Fibroblast of lung (primary cell): ENCODE results near the gene KCNK5. TPM values are rescaled to one million over a fixed set of nuclear protein-coding genes. Genes with fewer than 3 reads are reported as not detected.

Source experiments
- DNase-seq, 2 donors: peaks; one replicate each; pipeline versions ENCODE4 v3.0.0 to v3.0.0-alpha.2; 2010; ENCODE audit warnings: low read depth in 2 of 2
- H2AFZ ChIP-seq: 2 replicates; pipeline ENCODE4 v1.5.1; 2012; ENCODE audit warnings: low read length, control low read depth, inconsistent platforms
- H3K27ac ChIP-seq: 2 replicates; pipeline ENCODE4 v1.5.1; 2011; ENCODE audit warnings: low read length, control low read depth; ENCODE audit not compliant: insufficient read depth
- H3K27me3 ChIP-seq: 2 replicates; pipeline ENCODE4 v1.5.1; 2011; ENCODE audit warnings: mild to moderate bottlenecking, low read length; ENCODE audit not compliant: control insufficient read depth, insufficient read depth
- H3K36me3 ChIP-seq: 2 replicates; pipeline ENCODE4 v1.5.1; 2011; ENCODE audit warnings: low read length; ENCODE audit not compliant: control insufficient read depth, insufficient read depth
- H3K4me1 ChIP-seq: 2 replicates; pipeline ENCODE4 v1.5.1; 2011; ENCODE audit warnings: low read length; ENCODE audit not compliant: control insufficient read depth, insufficient read depth; ENCODE audit errors: extremely low read depth
- H3K4me2 ChIP-seq: 2 replicates; pipeline ENCODE4 v1.5.1; 2011; ENCODE audit warnings: low read length, control low read depth; ENCODE audit not compliant: insufficient read depth; ENCODE audit errors: extremely low read depth
- H3K4me3 ChIP-seq, 4 experiments: fragments of 200-600 bp in 1 of 4; sonication (generic) in 1 of 4; replicated peaks in 1 of 4; 2 replicates each; pipeline ENCODE4 v1.5.1; 2011 to 2016; ENCODE audit warnings: low read length in 4 of 4, low read depth in 3 of 4, mild to moderate bottlenecking in 3 of 4, control low read depth in 2 of 4, inconsistent platforms in 1 of 4, mixed read lengths in 1 of 4; ENCODE audit not compliant: insufficient read depth in 1 of 4; ENCODE audit errors: control extremely low read depth in 1 of 4
- H3K79me2 ChIP-seq: 2 replicates; pipeline ENCODE4 v1.5.1; 2012; ENCODE audit warnings: mild to moderate bottlenecking, low read length, inconsistent platforms; ENCODE audit not compliant: control insufficient read depth, insufficient read depth
- H3K9ac ChIP-seq: 2 replicates; pipeline ENCODE4 v1.5.1; 2011; ENCODE audit warnings: mild to moderate bottlenecking, low read length, control low read depth; ENCODE audit not compliant: insufficient read depth
- H3K9me3 ChIP-seq: 2 replicates; pipeline ENCODE4 v1.5.1; 2012; ENCODE audit warnings: low read depth, low read length; ENCODE audit not compliant: control insufficient read depth, insufficient read depth
- H4K20me1 ChIP-seq: 2 replicates; pipeline ENCODE4 v1.5.1; 2011; ENCODE audit warnings: low read length; ENCODE audit not compliant: control insufficient read depth, insufficient read depth; ENCODE audit errors: extremely low read depth
- EZH2 ChIP-seq: IDR thresholded peaks from 2 replicates; pipeline ENCODE4 v1.5.1; 2012; ENCODE audit warnings: low read length, control low read depth, mild to moderate bottlenecking; ENCODE audit errors: missing control alignments
- polyA plus RNA-seq, 2 donors: library from polyadenylated mRNA; depleted of rRNA in 1 of 2; stranded (reverse) in 1 of 2; unstranded in 1 of 2; fragments of >200 nt; gene quantifications; 2 replicates each; pipeline ENCODE4 v1.2.1, GENCODE V29; 2011 to 2012; ENCODE audit warnings: missing spikeins in 1 of 2
- total RNA-seq: library from RNA; depleted of rRNA; stranded (reverse); fragments of >200 nt; gene quantifications from 2 replicates; pipeline ENCODE4 v1.2.1, GENCODE V29; 2014
- TF ChIP-seq, protein P1 (sequence below), 2 donors: IDR thresholded peaks in 1 of 2; conservative IDR thresholded peaks in 1 of 2; 1 replicate in 1 of 2; 2 replicates in 1 of 2; pipeline ENCODE4 v1.5.1; 2011 to 2012; ENCODE audit warnings: low read length in 2 of 2, control low read depth in 1 of 2, inconsistent platforms in 1 of 2, low read depth in 1 of 2, mild to moderate bottlenecking in 1 of 2

The KCNK5 gene
- total and polyA plus RNA-seq, 2 donors (not counting 1 experiment from before 2014, with no cell fraction given): under 0.01 to 0.02 TPM

- Histone ChIP-seq H3K27ac (no peak overlapping the region), H3K9me3 (no peaks in the 10 kb centered on the region), H2AFZ (no peak overlapping the region), H3K4me3 (no peak overlapping the region), H3K4me1 (no peaks in the 10 kb centered on the region), H3K79me2 (no peaks in the 10 kb centered on the region), H3K27me3 (no peaks in the 10 kb centered on the region), H3K36me3 (no peaks in the 10 kb centered on the region), H4K20me1 (no peaks in the 10 kb centered on the region), H3K4me2 (no peak overlapping the region), H3K9ac (no peak overlapping the region)
- TF ChIP-seq, protein P1, sequence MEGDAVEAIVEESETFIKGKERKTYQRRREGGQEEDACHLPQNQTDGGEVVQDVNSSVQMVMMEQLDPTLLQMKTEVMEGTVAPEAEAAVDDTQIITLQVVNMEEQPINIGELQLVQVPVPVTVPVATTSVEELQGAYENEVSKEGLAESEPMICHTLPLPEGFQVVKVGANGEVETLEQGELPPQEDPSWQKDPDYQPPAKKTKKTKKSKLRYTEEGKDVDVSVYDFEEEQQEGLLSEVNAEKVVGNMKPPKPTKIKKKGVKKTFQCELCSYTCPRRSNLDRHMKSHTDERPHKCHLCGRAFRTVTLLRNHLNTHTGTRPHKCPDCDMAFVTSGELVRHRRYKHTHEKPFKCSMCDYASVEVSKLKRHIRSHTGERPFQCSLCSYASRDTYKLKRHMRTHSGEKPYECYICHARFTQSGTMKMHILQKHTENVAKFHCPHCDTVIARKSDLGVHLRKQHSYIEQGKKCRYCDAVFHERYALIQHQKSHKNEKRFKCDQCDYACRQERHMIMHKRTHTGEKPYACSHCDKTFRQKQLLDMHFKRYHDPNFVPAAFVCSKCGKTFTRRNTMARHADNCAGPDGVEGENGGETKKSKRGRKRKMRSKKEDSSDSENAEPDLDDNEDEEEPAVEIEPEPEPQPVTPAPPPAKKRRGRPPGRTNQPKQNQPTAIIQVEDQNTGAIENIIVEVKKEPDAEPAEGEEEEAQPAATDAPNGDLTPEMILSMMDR (conservative IDR thresholded peaks at IDR 0.05 in 1 of 2, IDR thresholded peaks at IDR 0.05 in 1 of 2; ENCODE audit: low read depth in 1 of 2, low read length in 2 of 2): no peak
- TF ChIP-seq EZH2: no peak
- DNase-seq: no peak
Measured at GRCh38 chr6:39214846-39215639, 14.2 kb downstream of the KCNK5 start.

- H3K27ac ChIP-seq: no peak overlapping the region
- H3K4me3 ChIP-seq: no peak overlapping the region
- no peaks in the 10 kb centered on the region for H3K27me3 ChIP-seq
- no peak overlapping the region for H3K4me2 ChIP-seq
- H3K4me1 ChIP-seq: no peaks in the 10 kb centered on the region
- H3K9me3 ChIP-seq: no peaks in the 10 kb centered on the region
- no peaks in the 10 kb centered on the region for H3K79me2 ChIP-seq
- no peaks in the 10 kb centered on the region for H3K36me3 ChIP-seq
- DNase-seq: no peak
- H2AFZ ChIP-seq: no peak overlapping the region
- no peak overlapping the region for H3K9ac ChIP-seq
- no peak for TF ChIP-seq EZH2
- TF ChIP-seq, protein P1 (conservative IDR thresholded peaks at IDR 0.05 in 1 of 2, IDR thresholded peaks at IDR 0.05 in 1 of 2; ENCODE audit: low read depth in 1 of 2, low read length in 2 of 2): no peak
- H4K20me1 ChIP-seq: no peaks in the 10 kb centered on the region
Measured at GRCh38 chr6:39214120-39214813, 15.0 kb downstream of the KCNK5 start.

- Histone ChIP-seq H3K9ac (no peak overlapping the region), H4K20me1 (no peaks in the 10 kb centered on the region), H3K4me2 (no peak overlapping the region), H3K4me1 (no peaks in the 10 kb centered on the region), H2AFZ (no peak overlapping the region), H3K36me3 (no peaks in the 10 kb centered on the region), H3K27me3 (no peaks in the 10 kb centered on the region), H3K27ac (no peak overlapping the region), H3K79me2 (no peaks in the 10 kb centered on the region), H3K4me3 (no peak overlapping the region), H3K9me3 (no peaks in the 10 kb centered on the region)
- TF ChIP-seq, protein P1 (conservative IDR thresholded peaks at IDR 0.05 in 1 of 2, IDR thresholded peaks at IDR 0.05 in 1 of 2; ENCODE audit: low read depth in 1 of 2, low read length in 2 of 2): no peak
- TF ChIP-seq EZH2: no peak
- DNase-seq: no peak
Measured at GRCh38 chr6:39213195-39213920, 15.9 kb downstream of the KCNK5 start.
